GM15510 (cell line): Measurements from ENCODE around the gene DNASE1L3.

Experiments used
- POLR2A ChIP-seq: IDR thresholded peaks from 3 replicates; pipeline ENCODE4 v1.6.1; 2011; ENCODE audit warnings: borderline replicate concordance; ENCODE audit not compliant: insufficient read length; ENCODE audit errors: extremely low read depth

DNASE1L3 gene

GRCh38 chr3:58241306-58242044 is 30.7 kb upstream of the DNASE1L3 start:
- no peak for TF ChIP-seq POLR2A

- no peak for TF ChIP-seq POLR2A
Observed at GRCh38 chr3:58238830-58239229, 28.1 kb upstream of the DNASE1L3 start.

- TF ChIP-seq POLR2A = no peak
Observed at GRCh38 chr3:58237941-58238681, 27.3 kb upstream of the DNASE1L3 start.

DNA sequence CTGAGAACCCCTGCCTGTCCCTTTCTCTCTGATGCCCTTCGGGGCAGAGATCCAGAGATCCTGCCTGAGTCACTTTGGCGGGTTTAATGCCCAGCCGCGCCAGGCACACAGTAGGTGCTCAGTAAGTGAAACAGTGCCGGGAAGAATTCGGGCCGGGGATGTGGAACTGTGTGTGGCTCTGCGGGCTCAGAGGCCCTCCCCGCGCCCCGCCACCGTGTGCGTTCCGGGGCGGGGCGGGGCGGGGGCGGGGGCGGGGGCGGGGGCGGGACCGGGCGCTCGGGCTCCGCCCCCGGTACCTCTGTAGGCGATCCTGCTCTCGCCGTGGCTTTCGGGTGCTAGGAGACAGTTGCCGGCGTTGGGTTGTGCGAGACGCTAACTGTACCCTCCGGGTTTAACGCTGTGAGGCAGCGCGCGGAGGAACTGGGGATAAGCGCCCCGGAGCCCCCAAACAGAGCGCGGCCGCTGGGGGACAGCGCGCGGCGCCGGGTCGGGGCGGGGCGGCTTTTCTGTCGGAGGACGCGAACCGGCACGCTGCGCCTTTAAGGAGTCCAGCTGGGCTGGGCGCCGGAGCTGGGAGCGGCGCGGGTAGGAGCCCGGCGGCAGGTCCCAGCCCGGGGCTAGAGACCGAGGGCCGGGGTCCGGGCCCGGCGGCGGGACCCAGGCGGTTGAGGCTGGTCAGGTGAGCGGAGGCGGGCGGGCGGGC is 26.6 kb upstream of the DNASE1L3 start, which contains the start of gene ABHD6:
Gene ABHD6, plus strand, starts transcription at position 555 of the 703 bp plus-strand sequence. CDS start 18,795 bp downstream, outside the sequence.
- TF ChIP-seq POLR2A = no peak

DNA sequence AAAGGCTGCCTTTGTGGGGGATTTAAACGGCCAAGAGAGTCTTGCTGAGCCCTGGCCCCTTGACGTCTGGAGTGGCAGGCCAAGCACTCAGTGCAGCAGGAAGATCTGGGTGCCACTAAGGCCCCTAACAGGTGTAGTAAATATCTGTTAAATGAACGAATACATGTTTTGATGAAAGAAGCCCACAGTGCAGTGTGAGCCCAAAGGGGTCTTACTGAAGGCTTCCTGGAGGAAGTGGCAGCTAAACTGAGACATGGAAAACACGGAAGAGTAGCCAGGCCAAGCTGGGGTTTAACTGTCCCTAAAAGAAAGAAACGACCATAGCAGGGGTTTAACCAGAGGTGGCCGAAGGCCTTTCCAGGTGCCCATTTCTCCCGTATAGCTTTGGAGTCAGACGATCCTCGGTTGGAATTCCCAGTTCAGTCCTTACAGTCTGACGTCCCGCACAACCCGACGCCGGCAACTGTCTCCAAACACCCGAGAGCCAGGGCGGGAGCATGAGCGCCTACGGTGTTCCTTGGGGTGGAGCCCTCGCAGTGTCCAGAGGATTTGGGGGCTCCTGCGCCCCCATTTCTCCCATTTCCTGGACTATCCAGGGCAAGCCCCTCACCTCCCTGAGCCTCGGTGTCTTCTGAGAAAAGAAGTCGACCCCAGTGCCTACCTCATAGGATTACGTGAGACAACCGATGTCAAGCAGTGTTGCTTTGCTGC is 25.9 kb upstream of the DNASE1L3 start:
- no peak for TF ChIP-seq POLR2A

DNA sequence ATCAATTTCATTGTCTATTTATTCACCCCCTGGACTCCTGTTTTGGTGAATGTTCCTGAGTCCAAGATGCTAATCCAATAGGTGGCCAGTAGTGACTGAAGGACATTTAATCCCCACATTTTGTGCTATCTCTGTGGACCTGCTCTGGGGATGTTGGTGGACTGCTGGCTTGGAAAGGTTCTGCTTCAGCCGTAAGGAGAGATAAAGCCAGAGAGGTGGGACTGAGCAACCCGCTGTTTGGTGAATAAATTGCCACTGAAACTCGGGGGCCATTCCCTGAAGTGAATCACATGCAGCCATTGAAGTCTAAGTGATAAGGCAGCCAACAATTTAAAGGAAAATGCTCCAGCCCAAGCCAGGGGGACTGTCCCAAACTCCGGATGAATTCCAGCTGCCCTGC is 25.2 kb upstream of the DNASE1L3 start:
- TF ChIP-seq POLR2A = no peak

DNA sequence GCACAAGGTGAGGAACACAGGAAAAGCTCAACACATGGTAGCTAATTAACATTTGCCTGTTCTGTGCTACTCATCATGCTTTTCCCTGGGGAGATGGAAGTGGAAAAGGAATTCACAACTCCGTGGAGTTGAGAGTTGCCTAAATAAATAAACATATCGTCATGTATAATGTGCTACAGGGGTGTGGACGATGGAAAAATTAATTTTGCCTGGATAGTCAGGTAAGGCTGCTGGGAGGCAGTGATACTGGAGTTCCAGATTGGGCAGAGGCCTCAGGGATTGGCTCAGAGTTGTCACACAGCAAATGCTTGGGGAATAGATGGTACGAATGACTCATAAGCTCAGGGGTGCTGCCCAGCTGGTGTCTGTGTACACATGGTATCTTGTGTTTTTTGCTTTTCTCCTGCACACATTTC is 23.8 kb upstream of the DNASE1L3 start:
- TF ChIP-seq POLR2A = no peak

DNA sequence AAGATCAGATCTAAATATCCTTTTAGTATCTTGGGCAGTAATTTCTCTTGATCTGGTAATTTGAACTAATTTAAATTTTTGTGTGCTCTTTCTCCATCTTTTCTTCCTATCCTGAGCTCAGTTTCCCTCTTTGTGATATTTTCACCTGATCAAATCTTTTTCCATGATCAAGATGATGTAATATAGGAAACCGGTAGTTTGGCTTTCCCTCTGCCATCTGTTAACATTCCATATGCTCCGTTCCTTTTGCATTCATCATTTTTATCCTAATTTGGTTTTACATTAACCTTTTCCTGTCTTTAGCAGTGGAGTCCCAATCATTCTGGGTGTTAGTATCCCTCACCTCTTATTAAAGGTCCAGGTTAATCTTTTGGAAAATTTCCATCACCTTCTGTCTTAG is 20.9 kb upstream of the DNASE1L3 start:
- no peak for TF ChIP-seq POLR2A

DNA sequence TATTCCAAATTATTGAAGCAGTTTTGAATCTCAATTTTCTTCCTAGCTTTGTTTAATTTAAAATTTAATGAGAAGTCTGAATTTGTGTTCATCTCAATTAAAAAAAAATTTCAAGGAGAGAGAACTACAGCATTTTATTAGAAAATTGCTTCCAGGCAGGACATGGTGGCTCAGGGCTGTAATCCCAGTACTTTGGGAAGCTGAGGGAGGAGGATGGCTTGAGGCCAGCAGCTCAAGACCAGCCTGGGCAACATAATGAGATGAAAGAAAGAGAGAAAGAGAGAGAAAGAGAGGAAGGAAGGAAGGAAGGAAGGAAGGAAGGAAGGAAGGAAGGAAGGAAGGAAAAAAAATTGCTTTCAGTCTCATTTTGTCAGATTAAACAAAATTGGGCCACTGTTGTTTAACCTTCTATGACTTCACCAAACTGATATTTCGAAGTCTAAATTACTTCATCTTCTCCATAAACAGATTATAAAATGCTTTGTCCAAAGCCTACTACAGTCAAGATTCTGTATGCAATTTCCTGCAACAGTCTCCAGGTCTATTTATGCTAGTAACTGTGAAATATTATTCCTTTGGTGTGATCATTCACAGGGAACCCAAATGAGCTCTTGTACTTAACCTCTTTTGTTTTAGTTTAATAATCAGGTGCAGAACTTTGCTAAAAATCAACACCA is 20.2 kb upstream of the DNASE1L3 start:
- TF ChIP-seq POLR2A = no peak

DNA sequence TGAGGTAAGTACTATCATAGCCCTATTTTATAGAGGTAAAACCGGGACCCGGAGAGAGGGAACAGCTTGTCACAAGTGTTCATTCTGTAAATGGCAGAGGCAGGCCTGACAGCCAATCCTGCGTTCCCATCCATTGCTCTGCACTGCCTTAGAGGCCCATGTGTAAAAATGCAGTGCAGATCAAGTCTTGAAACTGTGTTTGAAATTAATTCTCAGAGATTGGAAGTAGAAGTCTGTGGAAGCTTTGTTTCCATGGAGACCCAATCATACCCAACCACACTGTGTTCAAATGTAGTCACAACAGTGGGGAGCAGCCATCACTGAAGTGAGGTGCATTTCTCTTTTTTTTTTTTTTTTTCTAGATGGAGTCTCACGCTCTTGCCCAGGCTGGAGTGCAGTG is 13.1 kb upstream of the DNASE1L3 start:
- no peak for TF ChIP-seq POLR2A

- no peak for TF ChIP-seq POLR2A
Observed at GRCh38 chr3:58222161-58222724, 11.5 kb upstream of the DNASE1L3 start.

DNA sequence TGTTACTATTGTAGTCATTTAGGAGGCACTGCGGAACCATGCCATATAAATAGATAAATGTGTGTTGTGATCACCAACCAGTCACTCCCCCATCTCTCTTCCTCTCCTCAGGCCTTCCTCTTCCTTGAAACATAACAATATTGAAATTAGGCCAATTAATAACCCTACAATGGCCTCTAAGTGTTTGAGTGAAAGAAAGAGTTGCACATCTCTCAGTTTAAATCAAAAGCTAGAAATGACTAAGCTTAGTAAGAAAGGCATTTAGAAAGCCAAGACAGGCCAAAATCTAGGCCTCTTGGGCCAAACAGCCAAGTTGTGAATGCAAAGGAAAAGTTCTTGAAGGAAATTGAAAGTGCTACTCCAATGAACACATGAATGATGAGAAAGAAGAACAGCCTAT is 8.1 kb upstream of the DNASE1L3 start:
- no peak for TF ChIP-seq POLR2A

DNA sequence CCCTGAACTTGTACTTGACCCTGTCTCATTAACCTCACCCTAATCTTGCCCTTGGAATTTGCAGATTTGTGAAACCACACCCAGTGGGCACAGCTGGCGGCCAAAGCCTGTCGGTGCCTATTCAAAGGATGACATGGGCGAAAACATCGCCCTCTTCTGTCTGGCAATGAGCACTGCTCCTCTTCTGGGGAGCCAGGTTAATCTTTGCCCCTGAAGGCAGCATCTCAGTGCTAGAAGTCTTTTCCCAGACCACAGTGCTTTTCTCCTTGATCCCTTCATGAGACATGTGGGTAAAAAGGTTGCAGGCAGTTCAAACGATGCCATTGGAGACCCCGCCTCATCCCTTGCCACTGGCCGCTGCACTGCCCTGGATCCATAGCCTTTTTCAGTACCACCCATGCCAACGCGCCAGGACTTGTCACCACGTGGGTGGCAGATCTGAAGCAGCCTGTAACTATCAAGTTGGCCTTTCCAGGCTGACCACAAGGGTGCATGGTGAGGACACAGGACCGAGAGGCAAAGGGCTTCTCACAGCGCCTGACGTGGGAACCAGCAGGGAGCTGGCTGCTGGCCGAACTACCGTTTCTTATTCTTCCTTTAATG is 6.5 kb upstream of the DNASE1L3 start:
- TF ChIP-seq POLR2A = no peak
